Activated naive CD8-positive, alpha-beta T cell treated with anti-CD3 and anti-CD28 coated beads, Interleukin-2, amount 10 ng/mL, durations not matched to agents 7 days and 5 days (primary cell): ENCODE data around the gene SYT11. TPM values are rescaled to one million over a fixed set of nuclear protein-coding genes. Genes with fewer than 3 reads are reported as not detected.
A peak's percentile ranks its signal among the peaks of the same experiment; 100 is the strongest.
"Not testable (repeated sequence)": the region's sequence is repeated elsewhere in the genome, so short reads cannot be mapped to it uniquely, and the experiment has no call there.

Experiments
- ATAC-seq: fragments of 150-1000 bp; cut with Tn5 transposase; one replicate; pipeline ENCODE4 v1.10.0; 2021; ENCODE audit warnings: low read depth, moderate library complexity
- POLR2A ChIA-PET: fragments of 350-600 bp; sonication (Branson Sonifier 250); formaldehyde crosslinking; loops from one replicate; lab custom pipeline; 2021; ENCODE audit warnings: antibody characterized with exemption; lab: Charles Lee
- DNase-seq: peaks from one replicate; pipeline ENCODE4 v3.0.0; 2021
- H3K27ac Mint-ChIP-seq: one replicate; pipeline ENCODE4 v1.8.0; 2022; ENCODE audit warnings: mild to moderate bottlenecking, mixed read lengths
- H3K27me3 Mint-ChIP-seq: one replicate; pipeline ENCODE4 v1.8.0; 2022; ENCODE audit warnings: mild to moderate bottlenecking, moderate library complexity, mixed read lengths
- H3K36me3 Mint-ChIP-seq: one replicate; pipeline ENCODE4 v1.8.0; 2021; ENCODE audit warnings: mild to moderate bottlenecking, mixed read lengths
- H3K4me1 Mint-ChIP-seq: one replicate; pipeline ENCODE4 v1.8.0; 2021; ENCODE audit warnings: mixed read lengths
- H3K4me3 Mint-ChIP-seq: one replicate; pipeline ENCODE4 v1.8.0; 2022; ENCODE audit warnings: mild to moderate bottlenecking, moderate library complexity, mixed read lengths
- H3K9me3 Mint-ChIP-seq: one replicate; pipeline ENCODE4 v1.8.0; 2021; ENCODE audit warnings: mixed read lengths
- total RNA-seq, 2 experiments: library from RNA; stranded (reverse); gene quantifications; one replicate each; pipeline ENCODE4 v1.2.3, GENCODE V29; 2021

SYT11 gene
- total RNA-seq, 2 experiments from 2014 or later: 13.6 to 15.1 TPM

DNA sequence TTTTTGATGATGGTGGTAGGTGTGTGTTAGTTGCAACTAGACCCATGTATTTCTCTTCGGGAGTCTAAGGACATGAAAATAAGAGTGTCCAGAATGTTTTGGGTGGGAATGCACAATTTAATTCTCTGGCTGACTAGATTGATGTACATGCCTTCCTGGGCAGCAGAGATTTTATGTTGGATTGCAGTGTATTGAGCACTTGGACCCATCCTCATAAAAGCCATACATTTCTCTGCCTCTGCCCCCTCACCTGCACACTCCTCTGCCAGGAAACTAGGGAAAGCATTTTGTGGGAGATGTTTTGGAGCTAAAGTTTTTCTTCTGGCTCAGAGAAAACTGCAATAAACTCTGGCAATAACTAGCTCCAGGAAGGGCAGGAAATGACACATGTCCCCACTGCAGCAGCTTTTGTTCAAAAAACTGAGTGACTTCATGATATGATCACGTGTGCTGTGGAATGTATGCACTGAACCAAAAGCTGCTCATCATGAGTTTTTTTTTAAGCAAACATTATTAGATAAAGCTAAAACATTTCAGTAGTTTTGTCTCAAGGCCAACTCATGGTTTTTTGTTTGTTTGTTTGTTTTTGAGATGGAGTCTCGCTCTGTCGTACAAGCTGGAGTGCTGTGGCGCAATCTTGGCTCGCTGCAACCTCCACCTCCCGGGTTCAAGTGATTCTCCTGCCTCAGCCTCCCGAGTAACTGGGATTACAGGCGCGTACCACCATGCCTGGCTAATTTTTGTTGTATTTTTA, 34.2 kb downstream of the SYT11 start:
- H3K36me3 Mint-ChIP-seq: peaks cover 11% of the 10 kb centered on the region
- H3K27me3 Mint-ChIP-seq: no peaks in the 10 kb centered on the region
- H3K4me1 Mint-ChIP-seq: peaks cover 13% of the 10 kb centered on the region
- POLR2A ChIA-PET: interaction anchor here (0.6 to 1.5 kb wide), 6 partner anchors 17 to 40 kb away, joined by 3 to 7 read pairs (median 4); partner anchors contain the start of genes GON4L and KHDC4
- H3K27ac Mint-ChIP-seq: peak overlapping the region; percentile 82
- DNase-seq (no peak), ATAC-seq (peak; percentile 94)
- no peaks in the 10 kb centered on the region for H3K9me3 Mint-ChIP-seq
- H3K4me3 Mint-ChIP-seq: peak overlapping the region; percentile 62

DNA sequence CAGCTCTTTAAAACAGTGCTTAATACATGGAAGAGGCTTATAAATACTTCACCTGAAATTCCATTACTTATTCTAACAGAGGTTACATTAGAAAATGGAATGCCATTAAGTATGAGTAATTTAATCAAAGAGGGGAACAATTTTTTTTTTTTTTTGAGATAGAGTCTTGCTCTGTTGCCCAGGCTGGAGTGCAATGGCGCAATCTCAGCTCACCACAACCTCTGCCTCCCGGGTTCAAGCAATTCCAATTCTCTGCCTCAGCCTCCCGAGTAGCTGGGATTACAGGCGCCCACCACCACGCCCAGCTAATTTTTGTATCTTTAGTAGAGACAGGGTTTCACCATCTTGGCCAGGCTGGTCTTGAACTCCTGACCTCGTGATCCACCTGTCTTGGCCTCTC, 36.2 kb downstream of the SYT11 start:
- H3K9me3 Mint-ChIP-seq, ATAC-seq, DNase-seq, H3K27ac Mint-ChIP-seq, H3K27me3 Mint-ChIP-seq, H3K4me3 Mint-ChIP-seq: not testable (repeated sequence)
- Mint-ChIP-seq H3K4me1 (peaks cover 13% of the 10 kb centered on the region), H3K36me3 (peaks cover 14% of the 10 kb centered on the region)
- POLR2A ChIA-PET: interaction anchor here (0.7 to 0.9 kb wide), 2 partner anchors 13 to 35 kb away, joined by 3 read pairs; no protein-coding TSS in a partner anchor

DNA sequence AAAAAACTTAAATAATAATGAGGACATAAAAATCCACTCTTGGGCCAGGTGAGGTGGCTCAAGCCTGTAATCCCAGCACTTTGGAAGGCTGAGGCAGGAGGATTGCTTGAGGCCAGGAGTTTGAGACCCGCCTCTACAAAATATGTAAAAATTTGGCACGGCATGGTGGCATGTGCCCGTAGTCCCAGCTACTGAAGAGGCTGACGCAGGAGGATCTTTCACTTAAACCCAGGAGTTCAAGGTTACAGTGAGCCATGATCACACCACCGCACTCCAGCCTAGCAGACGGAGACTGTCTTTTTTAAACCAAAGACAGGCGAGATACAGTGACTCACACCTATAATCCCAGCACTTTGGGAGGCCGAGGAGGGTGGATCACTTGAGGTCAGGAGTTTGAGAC, 37.1 kb downstream of the SYT11 start:
- H3K36me3 Mint-ChIP-seq: peaks cover 14% of the 10 kb centered on the region
- peaks cover 13% of the 10 kb centered on the region for H3K4me1 Mint-ChIP-seq
- not testable (repeated sequence) for H3K27me3 Mint-ChIP-seq, ATAC-seq, H3K9me3 Mint-ChIP-seq, H3K4me3 Mint-ChIP-seq, DNase-seq, H3K27ac Mint-ChIP-seq
- POLR2A ChIA-PET: interaction anchor here (0.9 kb wide), 1 partner anchor 14 kb away, joined by 3 read pairs; no protein-coding TSS in a partner anchor

DNA sequence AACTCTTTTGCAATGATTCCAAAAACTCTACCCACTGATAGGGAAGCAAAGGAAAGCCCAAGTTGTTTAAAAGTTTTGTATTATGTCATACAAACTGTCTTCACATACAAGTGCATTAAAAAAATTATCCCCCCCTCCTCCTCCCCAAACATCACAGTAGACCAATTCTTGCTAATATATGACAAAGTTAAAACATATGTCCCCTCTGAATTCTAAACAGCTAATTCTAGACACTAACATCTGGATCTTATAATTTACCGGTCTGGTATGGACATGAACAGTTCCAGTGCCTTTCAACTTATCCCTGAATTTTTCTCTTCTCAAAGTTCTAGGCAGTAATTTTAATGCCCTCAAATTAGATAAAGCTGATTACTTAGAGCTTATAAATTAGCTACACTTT, 38.4 kb downstream of the SYT11 start:
- ATAC-seq: no peak
- Mint-ChIP-seq H3K4me3 (no peak overlapping the region), H3K27ac (no peak overlapping the region), H3K36me3 (peaks cover 17% of the 10 kb centered on the region), H3K4me1 (peaks cover 13% of the 10 kb centered on the region), H3K27me3 (no peaks in the 10 kb centered on the region), H3K9me3 (no peaks in the 10 kb centered on the region)
- POLR2A ChIA-PET: no interaction called here
- DNase-seq: no peak

DNA sequence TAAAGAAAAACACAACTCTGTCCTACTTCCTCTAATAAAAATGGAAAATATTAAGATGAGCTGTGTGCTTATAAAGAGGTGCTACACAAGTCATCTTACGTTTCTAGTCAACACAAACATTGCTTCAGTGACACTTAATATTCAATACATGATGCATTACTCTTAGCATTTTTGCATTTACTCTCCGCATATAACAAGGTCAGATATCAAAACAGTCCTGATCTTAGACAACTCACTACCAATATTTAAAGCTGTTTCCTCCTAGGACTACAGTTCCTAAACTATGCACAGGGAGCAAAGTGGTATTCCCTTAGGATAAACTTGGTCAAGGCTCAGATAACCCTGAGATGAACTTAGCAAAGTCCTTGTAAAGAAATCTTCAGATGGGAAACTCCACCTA, 39.5 kb downstream of the SYT11 start:
- no peak overlapping the region for H3K27ac Mint-ChIP-seq
- ATAC-seq: no peak
- no peaks in the 10 kb centered on the region for H3K9me3 Mint-ChIP-seq
- no peaks in the 10 kb centered on the region for H3K27me3 Mint-ChIP-seq
- peaks cover 3% of the 10 kb centered on the region for H3K4me1 Mint-ChIP-seq
- POLR2A ChIA-PET: no interaction called here
- peaks cover 17% of the 10 kb centered on the region for H3K36me3 Mint-ChIP-seq
- no peak for DNase-seq
- no peak overlapping the region for H3K4me3 Mint-ChIP-seq

DNA sequence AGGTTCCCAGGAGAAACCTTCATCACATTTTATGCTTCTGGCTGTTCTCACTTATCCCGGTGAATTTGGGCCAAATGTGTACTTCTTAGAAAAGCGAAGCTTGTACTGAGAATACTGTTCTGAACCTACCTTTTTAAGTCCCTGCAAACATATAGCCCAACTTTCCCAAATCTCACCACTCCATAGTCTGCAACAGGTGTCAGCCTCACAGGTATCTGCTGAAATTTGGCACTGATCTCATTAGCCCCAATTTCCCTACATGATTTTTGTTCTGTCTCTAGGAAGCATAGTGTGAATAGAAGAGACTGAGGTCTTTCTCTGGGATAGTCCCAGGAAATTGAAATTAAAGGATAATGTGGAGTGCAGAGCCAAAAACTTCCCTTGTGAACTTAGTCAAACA, 40.3 kb downstream of the SYT11 start:
- no peak for ATAC-seq
- Mint-ChIP-seq H3K4me1 (no peaks in the 10 kb centered on the region), H3K4me3 (no peak overlapping the region), H3K27me3 (no peaks in the 10 kb centered on the region), H3K36me3 (peaks cover 24% of the 10 kb centered on the region), H3K27ac (no peak overlapping the region), H3K9me3 (no peaks in the 10 kb centered on the region)
- DNase-seq: no peak
- POLR2A ChIA-PET: no interaction called here

DNA sequence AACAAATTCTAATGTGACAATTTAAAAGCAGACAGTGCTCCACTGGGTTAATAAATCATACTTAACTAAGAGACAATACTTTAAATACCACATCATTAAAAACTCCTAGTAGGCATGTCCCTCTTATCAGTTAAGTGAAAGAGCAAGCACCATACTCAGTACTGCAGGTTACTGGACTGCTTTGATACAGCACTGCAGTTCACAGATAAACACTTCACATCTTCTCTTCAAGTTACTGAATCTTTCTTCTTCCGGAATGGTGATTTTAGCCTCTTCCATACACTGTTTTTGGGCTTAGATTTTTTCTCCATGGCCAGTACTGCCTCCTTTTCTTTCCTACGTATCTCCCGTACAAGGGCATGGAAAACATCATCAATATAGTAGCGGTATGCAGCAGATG, 40.8 kb downstream of the SYT11 start:
- Mint-ChIP-seq H3K4me1 (no peaks in the 10 kb centered on the region), H3K36me3 (peaks cover 25% of the 10 kb centered on the region), H3K27ac (peak overlapping the region; percentile 13), H3K27me3 (no peaks in the 10 kb centered on the region), H3K9me3 (no peaks in the 10 kb centered on the region), H3K4me3 (no peak overlapping the region)
- POLR2A ChIA-PET: no interaction called here
- ATAC-seq (no peak), DNase-seq (no peak)

DNA sequence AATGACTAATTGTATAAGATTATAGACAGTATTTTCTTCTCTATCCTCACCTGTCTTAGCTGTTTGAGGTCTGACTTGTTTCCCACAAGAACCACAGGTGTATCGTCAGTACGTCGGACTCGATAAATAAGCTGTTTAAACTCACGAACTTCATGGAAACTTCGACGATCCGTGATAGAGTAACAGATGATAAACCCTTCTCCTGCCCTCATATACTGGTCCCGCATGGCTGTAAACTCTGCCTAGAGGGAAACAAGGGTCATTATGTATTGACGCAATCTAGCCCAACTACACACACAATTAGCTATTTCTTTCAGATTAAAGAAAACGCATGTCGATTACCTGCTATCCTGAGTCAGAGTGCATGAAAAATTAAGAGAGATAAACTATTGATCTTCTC, 44.9 kb downstream of the SYT11 start:
- Mint-ChIP-seq H3K36me3 (peaks cover 18% of the 10 kb centered on the region), H3K9me3 (no peaks in the 10 kb centered on the region), H3K27me3 (no peaks in the 10 kb centered on the region), H3K27ac (no peak overlapping the region), H3K4me1 (peaks cover 4% of the 10 kb centered on the region), H3K4me3 (no peak overlapping the region)
- DNase-seq (no peak), ATAC-seq (no peak)
- POLR2A ChIA-PET: no interaction called here

DNA sequence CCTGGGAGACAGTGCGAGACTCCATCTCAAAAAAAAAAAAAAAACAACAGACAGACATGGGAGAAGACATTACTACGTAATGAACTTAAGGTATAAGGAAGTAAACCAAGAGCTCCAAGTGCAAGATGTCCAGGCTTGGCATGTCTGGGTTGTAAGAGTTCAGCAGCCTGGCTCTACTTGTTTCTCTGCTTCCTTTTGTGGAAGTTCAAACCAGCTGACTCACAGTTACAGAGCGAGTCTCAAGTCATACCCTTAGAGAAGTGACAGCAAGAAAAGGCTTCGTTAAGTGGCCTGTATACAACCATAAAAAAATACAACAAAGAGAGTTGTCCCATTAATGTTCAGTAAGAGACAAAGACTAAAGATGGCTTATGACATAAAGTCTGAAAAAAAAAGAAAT, 50.5 kb downstream of the SYT11 start:
- Mint-ChIP-seq H3K27ac (peak overlapping the region; percentile 77), H3K4me3 (peak overlapping the region; percentile 100), H3K9me3 (no peaks in the 10 kb centered on the region), H3K4me1 (peaks cover 24% of the 10 kb centered on the region), H3K36me3 (peaks cover 25% of the 10 kb centered on the region), H3K27me3 (no peaks in the 10 kb centered on the region)
- no peak for ATAC-seq
- no peak for DNase-seq
- POLR2A ChIA-PET: interaction anchor here (0.7 to 1.3 kb wide), 4 partner anchors 17 to 156 kb away, joined by 3 to 5 read pairs (median 4); partner anchors contain the start of gene KHDC4

DNA sequence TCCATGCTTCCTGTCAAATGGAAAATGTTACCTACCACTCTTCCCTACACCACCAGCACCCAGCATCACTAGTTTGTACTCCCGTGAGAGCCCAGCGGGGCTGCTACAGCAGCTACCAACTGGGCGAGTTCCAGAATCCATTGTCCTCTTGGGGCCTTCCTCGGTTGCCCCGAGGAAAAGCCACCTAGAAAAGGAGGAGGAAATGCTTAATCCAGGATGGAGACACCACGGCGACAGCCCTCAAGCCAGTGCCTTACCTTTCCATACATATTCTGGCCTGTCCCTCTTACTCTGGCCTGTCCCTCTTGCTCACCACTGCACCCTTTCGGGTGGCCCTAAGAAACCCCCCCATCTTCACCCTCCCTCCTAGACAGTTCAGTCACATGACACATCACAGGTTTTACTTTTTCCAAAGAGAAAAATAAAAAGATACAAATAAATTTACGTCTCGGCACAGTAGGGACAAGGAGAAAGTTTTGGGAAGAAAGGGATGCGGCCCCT, 51.3 kb downstream of the SYT11 start:
- Mint-ChIP-seq H3K36me3 (peaks cover 26% of the 10 kb centered on the region), H3K4me3 (peak overlapping the region; percentile 100), H3K4me1 (peaks cover 24% of the 10 kb centered on the region), H3K9me3 (no peaks in the 10 kb centered on the region), H3K27me3 (no peaks in the 10 kb centered on the region), H3K27ac (peak overlapping the region; percentile 100)
- peak; percentile 46 for ATAC-seq
- DNase-seq: peak; percentile 42
- POLR2A ChIA-PET: interaction anchor here (1.1 to 1.5 kb wide), 4 partner anchors 18 to 156 kb away, joined by 3 to 5 read pairs (median 4); partner anchors contain the start of gene KHDC4

DNA sequence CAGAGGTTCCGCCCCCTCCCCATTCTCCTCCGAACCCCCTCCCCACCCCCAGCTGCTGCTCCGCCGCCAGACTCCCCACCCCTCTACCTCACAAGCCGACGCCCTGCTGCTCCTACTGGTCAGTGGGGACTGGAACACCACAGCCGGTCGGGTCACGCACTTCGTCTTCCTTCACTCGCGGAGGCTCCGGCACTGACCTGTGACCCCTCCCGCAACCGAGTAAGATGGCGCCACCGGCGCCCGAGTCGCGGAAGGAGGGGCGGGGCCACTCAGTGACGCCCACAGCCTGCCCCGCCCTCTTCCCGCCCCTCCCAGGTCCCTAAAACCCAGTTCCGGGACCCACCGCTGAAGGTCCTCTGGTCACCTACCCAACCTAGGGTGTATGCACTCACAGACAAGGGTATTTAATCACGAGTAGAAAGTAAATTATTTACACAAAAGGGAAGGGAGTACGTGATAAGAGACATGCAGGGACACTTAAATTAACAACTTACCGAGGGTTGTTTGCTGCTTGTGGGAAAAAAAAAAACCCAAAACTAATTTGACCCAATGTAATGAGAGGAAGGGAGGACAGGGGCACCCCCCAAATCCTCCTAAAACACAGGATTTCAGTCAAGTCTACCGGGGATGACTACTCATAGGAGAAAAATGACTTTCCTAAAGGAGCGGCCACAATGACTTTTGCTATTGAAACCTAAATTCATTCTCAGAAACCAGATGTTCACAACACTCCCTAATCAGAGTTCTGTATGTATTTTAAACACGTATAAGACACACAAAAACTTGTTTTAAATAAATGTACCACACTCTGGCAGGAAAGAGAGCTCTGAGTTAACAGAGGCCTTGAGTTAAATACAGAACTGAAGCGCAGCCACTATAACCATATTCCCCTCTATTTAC, 52.0 kb downstream of the SYT11 start, which contains the start of gene RIT1:
TSS of gene RIT1 (minus strand) at position 194 of the 900 bp plus-strand sequence. CDS start 588 bp downstream, outside the sequence.
- peak within 1 kb of the TSS; percentile 100 for H3K27ac Mint-ChIP-seq
- DNase-seq (peak; percentile 86), ATAC-seq (peak; percentile 90)
- H3K9me3 Mint-ChIP-seq: no peaks in the 10 kb centered on the region
- H3K36me3 Mint-ChIP-seq: peaks cover 24% of the 10 kb centered on the region
- POLR2A ChIA-PET: interaction anchor here (1.1 to 2.4 kb wide), 4 partner anchors 18 to 22 kb away, joined by 3 to 7 read pairs (median 4); partner anchors contain the start of gene KHDC4
- H3K4me1 Mint-ChIP-seq: peaks cover 21% of the 10 kb centered on the region
- H3K4me3 Mint-ChIP-seq: peak within 1 kb of the TSS; percentile 100
- H3K27me3 Mint-ChIP-seq: no peaks in the 10 kb centered on the region

DNA sequence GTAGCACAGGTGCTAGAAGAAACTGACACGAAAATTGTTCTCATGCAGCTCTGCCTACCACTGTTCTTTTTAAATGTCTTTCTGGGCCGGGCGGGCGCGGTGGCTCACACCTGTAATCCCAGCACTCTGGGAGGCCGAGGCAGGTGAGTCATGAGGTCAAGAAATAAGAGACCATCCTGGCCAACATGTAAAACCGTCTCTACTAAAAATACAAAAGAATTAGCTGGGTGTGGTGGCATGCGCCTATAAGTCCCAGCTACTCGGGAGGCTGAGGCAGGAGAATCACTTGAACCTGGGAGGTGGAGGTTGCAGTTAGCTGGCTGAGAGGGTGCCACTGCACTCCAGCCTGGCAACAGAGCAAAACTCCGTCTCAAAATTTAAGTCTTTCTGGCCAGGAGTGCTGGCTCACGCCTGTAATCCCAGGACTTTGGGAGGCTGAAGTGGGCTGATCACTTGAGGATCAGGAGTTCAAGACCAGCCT, 52.7 kb downstream of the SYT11 start:
- DNase-seq (no peak), ATAC-seq (no peak)
- H3K27me3 Mint-ChIP-seq: no peaks in the 10 kb centered on the region
- H3K4me3 Mint-ChIP-seq: peak overlapping the region; percentile 100
- peak overlapping the region; percentile 100 for H3K27ac Mint-ChIP-seq
- POLR2A ChIA-PET: interaction anchor here (1.5 to 2.4 kb wide), 3 partner anchors 18 to 22 kb away, joined by 3 to 7 read pairs (median 4); partner anchors contain the start of gene KHDC4
- H3K4me1 Mint-ChIP-seq: peaks cover 22% of the 10 kb centered on the region
- no peaks in the 10 kb centered on the region for H3K9me3 Mint-ChIP-seq
- H3K36me3 Mint-ChIP-seq: peaks cover 31% of the 10 kb centered on the region
